ENCODE results near the gene MLC1. TPM values are rescaled to one million over a fixed set of nuclear protein-coding genes. Genes with fewer than 3 reads are reported as not detected.

The MLC1 gene
- total and polyA plus RNA-seq, 2 donors (not counting 1 experiment from before 2014, with no cell fraction given): 0.34 TPM; not detected in 1

DNA sequence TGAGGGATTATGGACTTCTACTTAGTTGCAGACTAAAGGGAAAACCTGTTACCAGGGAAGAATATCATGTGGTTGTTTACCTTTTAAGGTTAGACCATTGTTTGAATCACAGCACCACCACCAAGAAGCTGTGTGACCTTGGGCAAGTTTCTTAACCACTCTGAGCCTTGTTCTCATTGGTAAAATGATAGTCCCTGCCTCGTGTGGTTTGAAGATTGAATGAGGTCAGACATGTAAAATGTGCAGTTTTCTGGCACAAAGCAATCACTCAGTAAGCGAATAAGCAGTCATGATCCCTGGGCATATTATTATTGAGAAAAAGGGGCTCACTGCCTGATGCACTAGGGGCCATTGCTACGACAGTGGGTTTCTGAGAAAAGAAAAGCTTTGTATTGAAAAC is 32.9 kb upstream of the MLC1 start:
- intact Hi-C loops (cut with micrococcal nuclease): no loop called here
- Histone ChIP-seq H3K9me3 (ENCODE audit: control extremely low read depth in 1 of 3, control insufficient read depth in 2 of 3, insufficient read depth in 1 of 3, low read length in 2 of 3) (peaks cover 0 to 19% (median 3%) of the 10 kb centered on the region in 3 donors), H3K79me2 (ENCODE audit: control insufficient read depth, insufficient read depth, low read length) (no peaks in the 10 kb centered on the region), H4K20me1 (ENCODE audit: control insufficient read depth, insufficient read depth, low read length, poor library complexity, severe bottlenecking) (no peaks in the 10 kb centered on the region), H3K36me3 (replicated peaks in 1 of 2; ENCODE audit: control extremely low read depth in 1 of 2, control insufficient read depth in 1 of 2, extremely low read depth in 1 of 2, insufficient read depth in 2 of 2, low read length in 1 of 2) (no peaks in the 10 kb centered on the region), H3K4me3 (ENCODE audit: control extremely low read depth in 1 of 5, extremely low read depth in 1 of 5, insufficient read depth in 1 of 5, low read depth in 2 of 5, low read length in 4 of 5) (no peak overlapping the region), H3K27me3 (replicated peaks in 1 of 4; ENCODE audit: control extremely low read depth in 1 of 4, control insufficient read depth in 3 of 4, insufficient read depth in 4 of 4, low read length in 3 of 4) (peaks cover 0 to 15% (median 1%) of the 10 kb centered on the region in 4 experiments), H3K4me1 (ENCODE audit: control insufficient read depth in 2 of 2, insufficient read depth in 2 of 2, low read length in 2 of 2) (no peaks in the 10 kb centered on the region), H2AFZ (ENCODE audit: insufficient read depth, low read depth, low read length, poor library complexity, severe bottlenecking) (no peak overlapping the region), H3K27ac (ENCODE audit: low read length in 2 of 2) (no peak overlapping the region), H3K9ac (ENCODE audit: low read length) (no peak overlapping the region), H3K4me2 (replicated peaks; ENCODE audit: low read depth, low read length, poor library complexity, severe bottlenecking) (no peak overlapping the region)
- ChIA-PET POLR2A (no interaction called here), CTCF (no interaction called here)
- Mint-ChIP-seq H3K27ac (no peak overlapping the region), H3K4me3 (no peak overlapping the region), H3K27me3 (peaks cover 20% of the 10 kb centered on the region), H3K9me3 (ENCODE audit: insufficient read depth) (no peaks in the 10 kb centered on the region), H3K4me1 (no peaks in the 10 kb centered on the region)
- DNase-seq: no peak
- 75% methylated on average over 3 of the region's 3 CpGs for WGBS (ENCODE audit: insufficient coverage)
- no peak for TF ChIP-seq EZH2 (IDR thresholded peaks at IDR 0.05; ENCODE audit: borderline replicate concordance, insufficient read depth, low read depth, low read length, poor library complexity, severe bottlenecking)
- TF ChIP-seq, protein P1, sequence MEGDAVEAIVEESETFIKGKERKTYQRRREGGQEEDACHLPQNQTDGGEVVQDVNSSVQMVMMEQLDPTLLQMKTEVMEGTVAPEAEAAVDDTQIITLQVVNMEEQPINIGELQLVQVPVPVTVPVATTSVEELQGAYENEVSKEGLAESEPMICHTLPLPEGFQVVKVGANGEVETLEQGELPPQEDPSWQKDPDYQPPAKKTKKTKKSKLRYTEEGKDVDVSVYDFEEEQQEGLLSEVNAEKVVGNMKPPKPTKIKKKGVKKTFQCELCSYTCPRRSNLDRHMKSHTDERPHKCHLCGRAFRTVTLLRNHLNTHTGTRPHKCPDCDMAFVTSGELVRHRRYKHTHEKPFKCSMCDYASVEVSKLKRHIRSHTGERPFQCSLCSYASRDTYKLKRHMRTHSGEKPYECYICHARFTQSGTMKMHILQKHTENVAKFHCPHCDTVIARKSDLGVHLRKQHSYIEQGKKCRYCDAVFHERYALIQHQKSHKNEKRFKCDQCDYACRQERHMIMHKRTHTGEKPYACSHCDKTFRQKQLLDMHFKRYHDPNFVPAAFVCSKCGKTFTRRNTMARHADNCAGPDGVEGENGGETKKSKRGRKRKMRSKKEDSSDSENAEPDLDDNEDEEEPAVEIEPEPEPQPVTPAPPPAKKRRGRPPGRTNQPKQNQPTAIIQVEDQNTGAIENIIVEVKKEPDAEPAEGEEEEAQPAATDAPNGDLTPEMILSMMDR (IDR thresholded peaks at IDR 0.05): no peak
- no peak for ATAC-seq (ENCODE audit: low read depth)

DNA sequence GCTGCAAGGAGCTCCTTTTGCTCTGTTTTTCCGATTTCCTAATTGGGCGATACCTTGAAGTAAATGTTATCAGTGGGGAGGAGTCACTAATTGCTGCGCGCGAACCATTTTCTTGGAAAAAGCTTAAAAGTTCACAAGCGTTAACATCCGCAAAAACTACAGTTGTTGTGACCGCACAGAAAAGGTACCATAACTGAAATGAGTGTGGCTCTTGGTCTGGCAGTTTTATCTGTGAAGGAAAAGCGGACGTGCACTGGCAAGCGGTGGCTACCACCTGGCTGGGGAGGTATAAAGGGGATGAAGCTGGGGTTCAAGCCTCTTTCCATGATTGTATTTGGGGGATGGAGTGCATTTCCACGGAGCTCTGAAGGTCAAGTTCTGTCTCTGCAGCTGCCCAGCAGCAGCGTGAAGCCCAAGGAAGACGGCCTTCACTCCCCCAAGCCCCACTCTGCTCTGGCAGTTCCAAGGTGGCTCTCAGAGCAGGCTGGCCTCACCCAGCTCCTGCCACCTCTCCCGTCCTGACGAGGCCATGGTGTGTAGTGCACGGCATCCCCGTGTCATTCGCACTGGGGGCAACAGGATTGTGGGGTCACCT is 32.0 kb upstream of the MLC1 start:
- no peaks in the 10 kb centered on the region for H4K20me1 ChIP-seq (ENCODE audit: control insufficient read depth, insufficient read depth, low read length, poor library complexity, severe bottlenecking)
- ChIA-PET POLR2A (no interaction called here), CTCF (no interaction called here)
- DNase-seq (no peak), ATAC-seq (ENCODE audit: low read depth) (no peak)
- H3K27me3 ChIP-seq (replicated peaks in 1 of 4; ENCODE audit: control extremely low read depth in 1 of 4, control insufficient read depth in 3 of 4, insufficient read depth in 4 of 4, low read length in 3 of 4): peaks cover 0 to 20% (median 3%) of the 10 kb centered on the region in 4 experiments
- H3K9me3 ChIP-seq (ENCODE audit: control extremely low read depth in 1 of 3, control insufficient read depth in 2 of 3, insufficient read depth in 1 of 3, low read length in 2 of 3): peaks cover 0 to 12% (median under 1%) of the 10 kb centered on the region in 3 donors
- no peaks in the 10 kb centered on the region for H3K4me1 Mint-ChIP-seq
- WGBS (ENCODE audit: insufficient coverage): 86% methylated on average over 19 of the region's 19 CpGs
- no peak overlapping the region for H2AFZ ChIP-seq (ENCODE audit: insufficient read depth, low read depth, low read length, poor library complexity, severe bottlenecking)
- no peak overlapping the region for H3K4me3 ChIP-seq (ENCODE audit: control extremely low read depth in 1 of 5, extremely low read depth in 1 of 5, insufficient read depth in 1 of 5, low read depth in 2 of 5, low read length in 4 of 5)
- intact Hi-C loops (cut with micrococcal nuclease): no loop called here
- H3K4me2 ChIP-seq (replicated peaks; ENCODE audit: low read depth, low read length, poor library complexity, severe bottlenecking): no peak overlapping the region
- no peaks in the 10 kb centered on the region for H3K9me3 Mint-ChIP-seq (ENCODE audit: insufficient read depth)
- H3K9ac ChIP-seq (ENCODE audit: low read length): no peak overlapping the region
- no peaks in the 10 kb centered on the region for H3K79me2 ChIP-seq (ENCODE audit: control insufficient read depth, insufficient read depth, low read length)
- no peaks in the 10 kb centered on the region for H3K36me3 ChIP-seq (replicated peaks in 1 of 2; ENCODE audit: control extremely low read depth in 1 of 2, control insufficient read depth in 1 of 2, extremely low read depth in 1 of 2, insufficient read depth in 2 of 2, low read length in 1 of 2)
- H3K27ac ChIP-seq (ENCODE audit: low read length in 2 of 2): no peak overlapping the region
- H3K27ac Mint-ChIP-seq: no peak overlapping the region
- no peak overlapping the region for H3K4me3 Mint-ChIP-seq
- H3K4me1 ChIP-seq (ENCODE audit: control insufficient read depth in 2 of 2, insufficient read depth in 2 of 2, low read length in 2 of 2): no peaks in the 10 kb centered on the region
- TF ChIP-seq EZH2 (IDR thresholded peaks at IDR 0.05; ENCODE audit: borderline replicate concordance, insufficient read depth, low read depth, low read length, poor library complexity, severe bottlenecking): no peak
- TF ChIP-seq, protein P1 (IDR thresholded peaks at IDR 0.05): no peak
- peaks cover 27% of the 10 kb centered on the region for H3K27me3 Mint-ChIP-seq
